Fibroblast of pulmonary artery (primary cell): ENCODE measurements around the gene TTC22.
"Not testable (repeated sequence)": the region's sequence is repeated elsewhere in the genome, so short reads cannot be mapped to it uniquely, and the experiment has no call there.

Experiments used
- DNase-seq: peaks from one replicate; pipeline ENCODE4 v3.0.0-alpha.2; 2010; ENCODE audit warnings: low read depth
- H3K4me3 ChIP-seq: replicated peaks from 2 replicates; pipeline ENCODE4 v1.5.1; 2011; ENCODE audit warnings: low read depth, mild to moderate bottlenecking, control low read depth, low read length, moderate library complexity
- CTCF ChIP-seq: IDR thresholded peaks from 2 replicates; pipeline ENCODE4 v1.5.1; 2011; ENCODE audit warnings: mild to moderate bottlenecking, control low read depth, low read length, inconsistent platforms; ENCODE audit errors: missing control alignments

TTC22 gene

GRCh38 chr1:54784066-54784465 lies 17.1 kb downstream of the TTC22 start:
- no peak for DNase-seq
- no peak overlapping the region for H3K4me3 ChIP-seq
- TF ChIP-seq CTCF, result no peak

- no peak overlapping the region for H3K4me3 ChIP-seq
- TF ChIP-seq CTCF, result no peak
- no peak for DNase-seq
Measured at GRCh38 chr1:54782588-54782987, 18.5 kb downstream of the TTC22 start.

- no peak for TF ChIP-seq CTCF
- H3K4me3 ChIP-seq, result no peak overlapping the region
- no peak for DNase-seq
Measured at GRCh38 chr1:54782156-54782555, 19.0 kb downstream of the TTC22 start.

- no peak overlapping the region for H3K4me3 ChIP-seq
- DNase-seq, result no peak
- TF ChIP-seq CTCF, result no peak
Measured at GRCh38 chr1:54781023-54781723, 19.9 kb downstream of the TTC22 start.

GRCh38 chr1:54777431-54777830 lies 23.7 kb downstream of the TTC22 start:
- no peak for DNase-seq
- no peak overlapping the region for H3K4me3 ChIP-seq
- TF ChIP-seq CTCF, result no peak

GRCh38 chr1:54777011-54777410 lies 24.1 kb downstream of the TTC22 start:
- TF ChIP-seq CTCF, result no peak
- DNase-seq, result no peak
- no peak overlapping the region for H3K4me3 ChIP-seq

GRCh38 chr1:54775828-54776721 lies 25.0 kb downstream of the TTC22 start:
- DNase-seq, H3K4me3 ChIP-seq: not testable (repeated sequence)
